22Rv1 (cell line): ENCODE data around the gene THADA.

ENCODE experiments used
- CTCF ChIP-seq: fragments of 450-650 bp; IDR thresholded peaks from 2 replicates; pipeline ENCODE4 v1.5.1; 2017; ENCODE audit warnings: mild to moderate bottlenecking
- ZFX ChIP-seq: fragments of 450-650 bp; IDR thresholded peaks from 2 replicates; pipeline ENCODE4 v1.6.1; 2017; ENCODE audit warnings: antibody characterized with exemption, borderline replicate concordance

- no peak for TF ChIP-seq CTCF
- no peak for TF ChIP-seq ZFX
Observed at GRCh38 chr2:43303889-43304288, 291.9 kb downstream of the THADA start.
